NCI-H1930 (cell line): ENCODE data around the gene GRAMD1B.
"Not testable (repeated sequence)": the region's sequence is repeated elsewhere in the genome, so short reads cannot be mapped to it uniquely, and the experiment has no call there.

ENCODE experiments used
- DNase-seq, 2 experiments: peaks; one replicate each; lab custom pipeline; 2025; lab: John Stamatoyannopoulos, UW

GRAMD1B gene

DNA sequence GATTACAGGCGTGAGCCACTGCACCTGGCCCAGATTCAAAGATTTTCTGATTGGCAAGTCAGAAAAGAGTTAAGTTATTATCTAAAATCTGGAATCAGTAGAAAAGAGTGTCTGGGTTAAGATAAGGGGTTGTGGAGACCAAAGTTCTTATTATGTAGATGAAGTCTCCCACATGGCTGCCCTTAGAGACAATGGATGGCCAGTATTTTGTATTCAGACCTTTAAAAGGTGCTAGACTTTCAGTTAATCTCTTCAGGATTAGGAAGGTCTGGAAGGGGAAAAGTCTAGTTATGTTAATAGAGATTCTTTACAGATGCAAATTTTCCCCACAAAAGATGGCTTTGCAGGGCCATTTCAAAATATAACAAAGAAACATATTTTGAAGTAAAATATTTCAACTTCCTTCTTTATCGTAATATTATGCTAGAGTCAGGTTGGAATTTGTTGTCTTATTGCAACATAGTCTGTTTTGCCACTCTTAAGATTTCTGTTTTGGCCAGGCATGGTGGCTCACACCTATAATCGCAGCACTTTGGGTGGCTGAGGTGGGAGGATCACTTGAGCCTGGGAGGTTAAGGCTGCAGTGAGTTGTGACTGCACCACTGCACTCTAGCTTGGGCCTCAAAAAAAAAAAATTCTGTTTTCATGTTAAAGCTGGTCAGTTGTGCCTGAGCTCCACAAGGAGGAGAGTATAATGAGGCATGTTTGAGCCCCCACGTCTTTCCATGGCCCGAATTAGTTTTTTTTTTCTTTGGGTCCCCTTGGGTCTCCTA, 14.0 kb downstream of the GRAMD1B start:
- no peak for DNase-seq

DNA sequence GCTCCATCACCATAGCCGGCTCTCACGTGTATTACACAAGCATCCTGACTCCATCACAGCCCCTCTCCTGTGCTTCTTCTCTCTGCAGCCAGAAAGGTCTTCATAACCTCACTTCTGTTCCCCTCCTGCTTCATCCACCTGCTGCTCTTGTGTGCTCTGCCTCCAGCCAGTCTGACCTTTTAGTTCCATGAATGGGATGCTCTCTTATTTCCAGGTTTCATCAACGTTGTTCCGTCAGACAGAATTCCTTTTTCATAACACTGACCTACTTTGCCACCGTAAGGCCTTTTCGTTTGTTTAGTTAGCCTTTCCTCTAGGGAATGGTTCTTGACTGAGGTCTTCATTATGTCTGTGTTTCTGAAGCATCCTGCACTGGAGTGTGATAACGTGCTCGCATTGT, 18.8 kb downstream of the GRAMD1B start:
- no peak for DNase-seq

DNA sequence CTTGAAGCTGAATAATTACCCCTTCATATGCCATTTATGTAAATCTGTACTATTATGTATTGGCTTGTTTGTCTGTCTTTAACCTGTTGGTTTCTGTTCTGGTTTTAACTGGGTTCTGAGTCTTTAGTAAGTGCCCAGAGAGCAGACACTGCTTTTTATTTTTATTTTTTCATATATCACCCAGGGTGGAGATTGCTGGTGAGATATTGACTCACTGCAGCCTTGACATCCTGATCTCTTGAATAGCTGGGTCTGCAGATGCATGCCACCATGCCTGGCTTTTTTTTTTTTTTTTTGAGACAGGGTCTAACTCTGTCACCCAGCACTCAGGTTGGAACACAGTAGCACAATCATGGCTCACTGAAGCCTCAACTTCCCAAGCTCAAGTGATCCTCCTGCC, 19.4 kb downstream of the GRAMD1B start:
- DNase-seq = no peak

DNA sequence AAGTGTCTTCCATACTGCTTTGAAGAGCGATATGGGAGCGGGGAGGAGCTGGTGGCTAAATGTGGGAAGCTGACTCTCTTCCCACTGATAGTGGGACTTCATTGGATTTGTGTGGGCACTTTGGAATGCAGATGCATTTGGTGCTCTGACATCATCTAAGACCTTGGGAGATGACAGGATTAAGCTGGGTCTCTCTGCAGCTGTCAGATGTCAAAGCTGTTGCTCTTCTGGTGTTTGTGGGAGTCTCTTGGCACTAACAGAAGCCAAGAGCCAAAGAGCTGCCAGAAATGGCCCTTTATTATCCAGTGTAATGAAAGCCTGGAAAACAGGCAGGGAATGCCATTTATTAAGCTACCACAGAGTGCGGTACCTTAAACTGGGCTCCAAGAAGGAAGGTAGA, 20.6 kb downstream of the GRAMD1B start:
- no peak for DNase-seq

DNA sequence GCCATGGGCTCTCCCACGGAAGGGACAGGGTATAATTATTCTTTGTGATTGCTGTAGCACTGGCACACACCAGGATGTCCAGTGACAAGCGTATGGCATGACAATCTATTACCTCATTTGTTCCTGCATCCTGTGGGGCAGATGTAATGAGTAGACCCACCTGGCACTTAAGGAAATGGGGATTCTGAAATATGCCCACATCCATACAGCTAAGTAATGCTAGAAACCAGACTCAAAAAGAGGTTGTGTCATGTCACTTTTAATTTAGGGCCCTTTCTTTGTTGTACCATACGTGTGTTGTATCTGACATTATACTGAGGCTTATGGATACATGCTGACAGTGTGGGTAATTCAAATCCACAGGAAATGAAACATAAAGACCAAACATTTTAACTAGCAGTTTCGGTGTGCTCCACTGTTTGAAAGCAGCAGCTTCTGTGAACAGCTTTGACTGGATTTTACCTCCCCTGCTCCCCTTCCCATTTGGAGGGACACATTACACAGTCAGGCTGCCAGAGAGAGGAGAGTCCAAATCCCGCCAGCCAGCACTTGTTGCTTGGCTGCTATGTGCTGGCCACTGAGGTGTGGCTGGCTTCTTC, 21.2 kb downstream of the GRAMD1B start:
- no peak for DNase-seq

DNA sequence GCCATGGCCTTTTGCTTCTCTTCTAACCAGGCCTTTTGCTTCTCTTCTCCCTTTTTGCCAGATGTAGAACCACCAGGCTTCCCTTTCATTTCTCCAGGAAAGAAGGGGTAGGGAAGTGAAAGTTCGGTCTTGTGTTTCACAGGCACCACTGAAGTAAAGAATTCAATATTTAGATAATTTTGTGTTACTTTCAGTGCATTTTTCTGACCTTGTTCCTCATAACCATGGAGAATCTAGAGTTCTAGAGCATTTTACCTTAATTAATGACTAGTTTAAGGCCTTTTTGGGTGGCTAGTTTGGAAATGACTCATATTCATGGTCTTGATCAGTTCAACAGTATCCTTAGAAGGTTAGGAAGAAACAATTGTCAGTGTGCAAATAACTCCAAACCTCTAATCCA, 22.7 kb downstream of the GRAMD1B start:
- DNase-seq = no peak

DNA sequence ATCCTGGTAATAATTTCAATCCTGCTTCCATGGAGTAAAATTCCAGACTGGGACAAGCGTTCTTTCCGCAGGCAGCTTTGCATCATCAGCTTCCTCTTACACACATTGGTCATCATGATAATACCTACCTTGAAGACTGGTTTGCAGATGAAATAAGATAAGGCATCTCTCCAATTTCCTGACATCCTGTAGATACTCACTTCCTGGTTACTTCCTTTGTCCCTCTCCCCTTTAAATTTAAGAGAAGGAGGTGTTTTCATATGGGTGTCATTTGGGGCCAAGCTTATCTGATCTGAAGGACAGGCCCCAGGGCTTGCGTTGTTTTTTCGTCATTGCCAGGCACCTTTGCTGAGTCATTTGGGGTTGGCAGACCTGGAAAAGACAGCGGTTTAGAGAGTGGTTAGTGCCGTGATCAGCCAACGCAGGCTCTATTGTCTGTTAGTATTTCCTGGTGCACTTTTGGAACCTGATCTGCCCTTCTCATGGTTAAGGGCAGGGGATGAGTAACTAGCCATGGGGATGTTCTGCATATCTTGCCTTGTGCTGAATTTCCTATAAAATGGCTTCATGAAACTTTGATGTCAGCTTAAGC, 24.1 kb downstream of the GRAMD1B start:
- DNase-seq = no peak

DNA sequence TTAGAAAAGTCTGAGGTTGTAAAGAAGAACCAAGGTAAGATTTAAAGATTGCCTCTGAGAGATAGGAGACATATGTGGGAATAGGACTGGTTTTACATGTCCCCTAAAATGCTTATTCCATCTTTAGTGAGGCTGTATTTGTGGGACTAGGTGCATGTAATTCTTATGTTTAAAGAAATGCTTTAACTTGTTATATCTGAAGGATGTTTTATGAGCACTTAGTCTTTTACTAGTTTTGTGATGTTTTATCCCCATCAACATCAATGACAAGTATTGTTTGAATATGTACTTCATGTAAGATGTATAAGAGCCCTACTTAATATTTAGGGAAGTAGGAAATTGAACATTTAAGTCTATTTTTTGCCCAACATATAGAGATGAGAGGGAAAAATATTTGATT, 24.7 kb downstream of the GRAMD1B start:
- no peak for DNase-seq

DNA sequence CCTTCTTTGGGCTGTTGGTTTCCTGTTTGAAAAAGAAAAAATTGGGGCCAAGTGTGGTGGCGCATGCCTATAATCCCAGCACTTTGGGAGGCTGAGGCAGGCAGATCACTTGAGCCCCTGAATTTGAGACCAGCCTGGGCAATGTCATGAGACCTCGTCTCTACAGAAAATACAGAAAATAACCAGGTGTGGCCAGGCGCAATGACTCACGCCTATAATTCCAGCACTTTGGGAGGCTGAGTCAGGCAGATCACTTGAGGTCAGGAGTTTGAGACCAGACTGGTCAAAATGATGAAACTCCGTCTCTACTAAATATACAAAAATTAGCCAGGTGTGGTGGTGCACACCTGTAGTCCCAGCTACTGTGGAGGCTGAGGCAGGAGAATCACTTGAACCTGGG, 26.4 kb downstream of the GRAMD1B start:
- DNase-seq = not testable (repeated sequence)

DNA sequence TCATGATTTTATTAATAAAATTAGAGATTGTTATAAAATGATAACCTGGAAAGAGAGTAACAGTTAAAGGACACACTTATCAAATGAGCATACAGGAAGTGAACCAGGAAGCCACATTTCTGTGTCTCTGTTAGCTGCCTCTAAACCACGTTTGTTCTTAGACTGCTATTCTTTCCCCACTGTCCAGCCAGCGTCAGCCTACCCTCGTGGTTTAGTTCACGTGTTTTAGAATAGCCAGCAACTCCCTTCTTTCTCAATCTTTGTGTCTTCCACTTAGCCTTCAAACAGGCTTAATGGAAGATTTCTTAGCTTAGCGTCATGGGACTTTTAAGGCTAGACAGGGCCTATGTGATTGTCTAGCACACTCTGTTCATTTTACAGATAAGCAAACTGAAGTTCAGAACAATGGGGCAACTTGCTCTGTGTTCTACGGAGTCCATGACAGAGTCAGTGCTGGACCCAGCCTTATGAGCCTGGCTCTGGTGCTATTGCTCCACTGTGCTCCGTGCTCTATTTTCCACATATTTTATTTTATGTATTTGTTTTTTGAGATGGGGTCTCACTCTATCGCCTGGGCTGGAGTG, 27.2 kb downstream of the GRAMD1B start:
- no peak for DNase-seq

DNA sequence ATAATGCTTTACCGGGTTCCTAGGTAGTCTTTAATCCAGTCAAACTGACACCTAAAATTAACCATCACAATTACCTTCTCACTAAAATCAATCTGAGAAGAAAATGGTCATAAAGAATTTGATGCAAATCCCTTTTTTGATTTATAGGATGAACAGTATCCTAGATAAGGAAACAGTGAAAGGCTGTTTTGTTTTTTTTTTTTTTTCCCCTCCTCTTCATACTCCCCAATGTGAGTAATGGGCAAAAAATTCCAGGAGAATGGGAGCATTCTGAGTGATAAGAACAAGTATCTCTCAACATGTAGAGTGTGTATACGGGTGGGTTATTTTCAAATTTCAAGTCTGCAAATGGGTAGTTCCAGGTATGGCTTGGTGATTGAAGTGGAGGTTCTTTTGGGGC, 28.4 kb downstream of the GRAMD1B start:
- DNase-seq = no peak

DNA sequence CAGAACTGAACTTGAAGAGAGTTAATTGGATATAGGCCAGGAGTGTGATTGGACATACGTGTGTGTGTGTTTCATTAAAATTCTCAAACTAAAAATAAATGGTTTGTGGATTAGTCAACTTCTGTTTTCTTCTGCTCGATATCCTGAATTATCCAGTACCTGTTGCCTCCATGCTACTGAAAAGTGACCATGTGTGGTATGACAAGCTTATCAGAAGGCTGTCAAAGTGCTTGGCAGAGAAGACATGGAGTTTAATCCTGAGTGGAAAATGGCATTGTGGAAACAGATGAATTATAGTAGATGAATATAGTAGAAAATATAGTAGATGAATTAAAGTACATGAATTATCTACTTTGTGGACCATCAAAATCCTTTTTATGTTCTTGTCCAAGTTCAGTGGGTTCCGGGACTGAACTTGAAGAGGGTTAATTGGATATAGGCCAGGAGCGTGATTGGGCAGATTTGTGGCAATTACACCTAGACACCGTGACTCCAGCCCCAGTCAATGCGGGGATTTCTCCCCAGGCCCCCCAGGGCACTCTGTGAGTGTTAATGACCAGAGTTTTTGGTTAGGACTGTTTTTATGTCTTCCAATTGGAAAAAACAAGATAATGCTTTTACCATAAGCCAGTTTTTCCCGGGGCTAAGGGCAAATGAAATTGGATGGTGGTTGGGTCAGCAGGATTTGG, 30.1 kb downstream of the GRAMD1B start:
- no peak for DNase-seq

DNA sequence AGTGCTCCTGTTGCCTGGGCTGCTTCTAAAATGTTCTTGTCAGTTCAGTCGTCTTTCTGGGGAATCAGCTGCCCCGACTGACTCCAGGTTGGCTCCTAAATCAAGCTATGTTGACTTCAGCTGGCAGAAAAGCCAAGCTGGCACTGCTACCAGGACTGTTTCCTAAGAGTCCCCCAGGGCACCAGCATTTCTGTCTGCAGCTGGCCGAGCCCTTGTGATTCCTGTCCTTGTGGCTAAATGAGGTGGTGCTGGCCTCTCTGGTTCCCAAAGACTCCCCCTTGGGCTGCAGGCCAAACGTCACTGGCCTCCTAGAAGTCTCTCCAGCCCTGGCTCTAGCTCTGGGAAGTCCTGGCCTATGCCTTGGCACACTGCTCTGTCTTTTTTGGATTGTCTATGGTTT, 31.1 kb downstream of the GRAMD1B start:
- DNase-seq = no peak

DNA sequence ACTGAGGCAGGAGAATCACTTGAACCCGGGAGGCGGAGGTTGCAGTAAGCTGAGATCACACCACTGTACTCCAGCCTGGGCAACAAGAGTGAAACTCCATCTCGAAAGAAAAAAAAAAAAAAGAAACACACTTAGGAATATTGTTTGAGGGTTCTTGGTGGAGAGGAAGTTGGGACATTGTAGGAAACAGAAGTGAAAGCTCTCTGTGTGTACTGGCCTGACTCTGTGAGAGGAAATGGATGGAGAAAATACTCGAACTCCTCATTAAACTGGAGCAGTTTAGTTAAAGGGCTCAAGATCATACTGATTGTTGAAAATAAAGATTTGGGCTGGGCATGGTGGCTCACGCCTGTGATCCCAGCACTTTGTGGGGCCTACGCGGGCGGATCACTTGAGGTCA, 35.6 kb downstream of the GRAMD1B start:
- DNase-seq = not testable (repeated sequence)

DNA sequence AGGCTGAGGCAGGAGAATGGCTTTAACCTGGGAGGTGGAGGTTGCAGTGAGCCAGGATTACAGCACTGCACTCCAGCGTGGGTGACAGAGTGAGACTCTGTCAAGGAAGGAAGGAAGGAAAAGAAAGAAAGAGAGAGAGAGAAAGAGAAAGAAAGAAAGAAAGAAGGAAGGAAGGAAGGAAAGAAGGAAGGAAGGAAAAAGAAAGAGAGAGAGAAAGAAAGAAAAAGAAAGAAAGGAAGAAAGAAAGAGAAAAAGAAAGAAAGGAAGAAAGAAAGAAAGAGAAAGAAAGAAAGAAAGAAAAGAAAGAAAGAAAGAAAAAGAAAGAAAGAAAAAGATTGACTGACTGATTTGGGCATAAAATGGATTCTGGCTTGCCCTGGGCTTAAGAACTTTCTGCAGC, 36.1 kb downstream of the GRAMD1B start:
- not testable (repeated sequence) for DNase-seq

DNA sequence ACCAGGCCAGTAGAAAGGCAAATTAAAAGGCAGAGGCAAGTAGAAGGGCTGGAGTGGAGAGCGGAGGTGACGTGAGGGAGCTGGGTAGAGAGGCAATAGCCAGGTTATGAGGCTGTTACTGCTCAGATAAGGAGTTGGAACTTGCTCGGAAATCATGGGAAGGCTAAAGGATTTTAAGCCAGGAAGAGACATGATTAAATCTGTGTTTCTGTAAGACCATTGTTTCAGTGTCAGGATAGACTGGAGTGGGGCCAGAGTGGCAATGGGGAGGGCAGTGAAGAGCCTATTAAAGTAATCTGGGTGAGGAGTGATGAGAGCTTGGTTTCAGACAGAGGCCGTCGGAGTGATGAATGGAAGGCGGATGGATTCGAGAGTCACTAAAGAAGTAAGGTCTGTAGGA, 39.0 kb downstream of the GRAMD1B start:
- no peak for DNase-seq

DNA sequence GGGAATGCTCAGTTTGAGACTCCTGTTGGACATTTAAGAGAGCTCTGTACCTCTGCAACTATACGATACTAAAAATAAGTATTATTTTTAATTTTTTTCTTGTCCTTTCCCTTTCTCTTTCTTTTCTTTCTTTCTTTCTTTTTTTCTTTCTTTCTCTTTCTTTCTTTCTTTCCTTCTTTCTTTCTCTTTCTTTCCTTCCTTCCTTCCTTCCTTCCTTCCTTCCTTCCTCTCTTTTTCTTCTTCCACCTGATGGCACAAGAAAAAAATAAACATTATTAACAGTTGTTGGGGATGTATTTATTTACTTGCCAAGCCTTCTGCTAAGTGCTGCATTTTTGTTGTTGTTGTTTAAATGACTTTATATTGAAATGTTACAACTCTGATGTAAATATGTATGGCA, 39.5 kb downstream of the GRAMD1B start:
- DNase-seq = no peak

DNA sequence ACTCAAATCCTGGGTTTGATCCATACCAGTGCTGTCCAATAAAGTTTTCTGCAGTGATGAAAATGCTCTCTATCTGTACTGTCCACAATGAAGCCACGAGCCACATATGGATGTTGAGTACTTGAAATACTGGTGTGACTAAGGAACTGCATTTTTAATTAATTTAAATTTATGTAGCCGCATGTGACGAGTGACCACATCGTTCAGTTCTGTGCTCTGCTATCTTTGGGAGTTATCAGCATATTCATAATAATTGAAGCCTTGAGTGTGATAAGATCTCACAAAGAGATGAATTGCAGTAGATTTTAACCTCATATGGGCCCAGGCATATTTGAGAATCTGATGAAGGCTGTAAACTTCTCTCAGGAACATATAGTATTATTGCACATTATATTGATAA, 40.8 kb downstream of the GRAMD1B start:
- no peak for DNase-seq

DNA sequence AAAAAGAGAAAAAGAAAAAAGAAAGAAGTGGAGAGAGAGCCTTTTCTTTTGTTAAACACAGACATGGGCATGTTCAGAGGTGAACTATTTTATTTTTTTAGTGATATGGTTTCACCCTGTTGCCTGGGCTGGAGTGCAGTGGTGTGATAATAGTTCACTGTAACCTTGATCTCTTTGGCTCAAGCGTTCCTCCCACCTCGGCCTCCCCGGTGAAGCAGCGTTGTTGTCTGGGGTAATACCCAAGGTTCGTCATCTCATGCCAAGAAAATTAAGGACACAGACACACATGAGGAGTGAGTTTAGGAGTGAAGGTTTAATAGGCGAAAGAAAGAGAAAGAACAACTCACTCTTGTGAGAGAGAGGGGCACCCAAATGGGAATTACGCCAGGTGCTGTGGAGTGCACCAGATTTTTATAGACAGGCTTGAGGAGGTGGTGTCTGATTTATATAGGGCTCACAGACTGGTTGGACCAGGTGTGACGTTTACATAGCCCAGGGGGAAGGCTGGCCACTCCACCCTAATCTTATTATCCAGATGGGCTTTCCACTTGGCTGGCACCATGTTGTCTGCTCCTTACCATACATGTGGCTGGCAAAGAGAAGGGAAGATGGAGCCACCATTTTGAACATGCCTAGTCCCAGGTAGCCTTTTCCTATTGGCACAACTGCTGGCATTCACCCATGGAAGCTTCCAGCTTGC, 42.3 kb downstream of the GRAMD1B start:
- DNase-seq = no peak

DNA sequence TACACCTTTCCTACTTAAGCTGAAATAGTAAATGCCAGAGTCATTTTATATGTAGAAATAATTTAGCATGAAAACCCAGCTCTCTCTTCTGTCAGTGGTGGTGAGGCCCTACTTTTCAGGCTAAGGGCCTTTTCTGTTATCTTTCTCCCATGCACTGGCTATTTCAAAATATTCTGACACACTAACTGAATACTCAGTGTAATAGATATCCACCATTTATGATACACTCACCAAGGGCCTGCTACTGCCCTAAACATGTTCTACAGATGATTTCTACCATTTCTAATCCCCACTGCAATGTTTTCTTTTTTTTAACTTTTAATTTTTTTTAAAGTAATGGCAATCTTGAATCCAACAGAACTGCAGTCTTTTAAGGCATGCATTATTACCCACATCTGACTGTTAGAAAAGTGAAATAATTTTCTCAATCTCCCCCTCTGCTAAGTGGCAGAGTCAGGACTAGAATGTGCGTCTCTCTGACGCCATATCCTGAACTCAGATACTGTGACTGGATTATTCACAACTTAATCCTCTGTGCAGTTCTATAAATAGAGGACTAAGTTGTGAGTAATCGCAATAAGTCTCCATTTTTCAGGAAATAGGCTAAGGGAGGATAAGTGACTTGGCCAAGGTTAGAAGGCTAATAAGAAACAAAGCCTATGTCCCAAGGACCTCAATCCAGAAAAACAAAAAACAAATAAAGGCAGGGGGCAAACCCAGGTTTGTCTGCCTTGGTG, 44.0 kb downstream of the GRAMD1B start:
- DNase-seq = no peak

DNA sequence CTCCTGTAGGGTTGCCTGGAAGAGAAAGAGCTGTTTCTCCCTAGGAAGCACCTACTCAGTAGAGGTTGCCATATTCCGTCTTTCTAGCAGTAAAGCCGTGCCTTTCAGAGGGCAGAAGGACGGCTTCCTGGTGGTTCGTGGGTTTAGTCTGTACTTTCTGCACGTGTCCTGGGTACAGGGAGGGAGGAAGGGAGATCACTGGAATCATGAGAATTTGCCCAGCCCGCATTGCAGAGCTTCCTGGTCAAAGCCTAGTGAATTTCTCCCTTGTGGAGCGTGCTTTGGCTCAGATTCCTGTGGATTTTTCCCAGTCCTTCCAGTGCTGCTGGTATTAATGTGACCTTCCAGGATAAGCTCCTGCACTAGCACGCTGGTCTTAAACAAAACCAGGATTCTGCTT, 44.9 kb downstream of the GRAMD1B start:
- no peak for DNase-seq
